ENCODE data around the gene LRMDA.
"Not testable (repeated sequence)": the region's sequence is repeated elsewhere in the genome, so short reads cannot be mapped to it uniquely, and the experiment has no call there.

Gene LRMDA

GRCh38 chr10:75508814-75509306, 77.4 kb downstream of the LRMDA start:
- no peak for DNase-seq

DNA sequence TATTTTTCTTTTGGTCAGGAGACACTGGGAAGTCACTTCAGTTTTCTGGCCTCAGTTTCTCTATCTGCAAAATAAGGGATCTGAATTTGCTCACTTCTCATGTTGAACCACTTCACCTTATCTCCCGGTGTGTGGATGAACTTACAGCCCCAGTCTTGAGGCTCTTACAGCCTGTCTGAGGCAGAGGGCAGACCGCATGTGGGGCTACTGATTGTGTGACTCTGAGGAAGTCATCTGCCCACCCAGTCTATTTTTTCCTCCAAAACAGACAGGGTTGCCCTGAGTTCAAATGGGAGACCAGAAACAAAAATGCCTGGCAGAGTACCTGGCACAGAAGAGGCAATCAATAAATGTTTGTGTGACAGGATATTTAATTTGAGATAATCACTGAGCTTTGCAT, 78.3 kb downstream of the LRMDA start:
- DNase-seq: no peak

DNA sequence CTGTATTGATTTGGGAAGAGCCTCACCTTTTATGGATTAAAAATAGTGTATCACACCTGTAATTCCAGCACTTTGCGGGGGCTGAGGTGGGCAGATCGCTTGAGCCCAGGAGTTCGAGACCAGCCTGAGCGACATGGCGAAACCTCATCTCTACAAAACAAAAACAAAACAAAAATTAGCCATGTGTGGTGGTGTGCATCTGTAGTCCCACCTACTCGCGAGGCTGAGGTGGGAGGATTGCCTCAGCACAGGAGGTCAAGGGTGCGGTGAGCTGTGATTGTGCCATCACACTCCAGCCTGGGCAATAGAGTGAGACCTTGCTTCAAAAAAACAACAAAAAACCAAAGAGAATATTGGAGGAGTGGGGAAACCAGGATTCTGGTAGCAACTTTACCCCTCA, 79.6 kb downstream of the LRMDA start:
- no peak for DNase-seq

DNA sequence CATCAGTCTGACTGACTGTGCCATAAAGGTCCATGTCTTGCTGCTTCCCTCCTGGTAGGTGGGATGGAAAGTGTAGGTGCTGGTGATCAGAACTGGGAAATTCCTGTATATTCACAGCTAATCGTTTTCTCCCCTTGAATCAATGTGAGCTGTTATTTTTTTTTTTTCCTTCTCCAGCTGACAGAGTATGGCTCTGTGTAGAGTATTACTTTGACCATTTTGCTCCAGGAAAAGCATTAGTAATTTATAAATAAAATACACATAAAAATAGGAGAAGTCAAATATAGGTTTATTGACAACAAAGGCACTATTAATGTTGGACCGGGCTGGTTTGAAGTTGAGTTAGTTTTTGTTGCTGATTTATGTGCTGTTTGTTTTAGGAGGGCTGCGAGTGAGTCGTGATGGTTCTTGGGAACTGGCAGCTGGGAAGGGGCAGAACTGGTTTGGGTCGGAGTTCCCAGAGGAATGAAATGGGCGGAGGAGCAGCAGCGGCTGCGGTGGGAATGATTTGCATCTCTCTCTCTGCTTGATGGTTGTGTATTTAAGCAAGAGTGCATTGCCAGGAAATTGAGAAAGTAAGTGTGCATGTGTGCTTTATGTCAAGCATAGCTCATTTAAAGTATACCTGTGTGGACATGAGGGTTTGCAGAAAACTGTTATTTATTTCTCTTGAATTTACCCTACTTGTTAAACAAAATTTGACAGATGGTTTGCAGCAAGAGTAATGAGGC, 80.9 kb downstream of the LRMDA start:
- no peak for DNase-seq

GRCh38 chr10:75513292-75513885, 82.0 kb downstream of the LRMDA start:
- DNase-seq: no peak

GRCh38 chr10:75514830-75515229, 83.4 kb downstream of the LRMDA start:
- no peak for DNase-seq

DNA sequence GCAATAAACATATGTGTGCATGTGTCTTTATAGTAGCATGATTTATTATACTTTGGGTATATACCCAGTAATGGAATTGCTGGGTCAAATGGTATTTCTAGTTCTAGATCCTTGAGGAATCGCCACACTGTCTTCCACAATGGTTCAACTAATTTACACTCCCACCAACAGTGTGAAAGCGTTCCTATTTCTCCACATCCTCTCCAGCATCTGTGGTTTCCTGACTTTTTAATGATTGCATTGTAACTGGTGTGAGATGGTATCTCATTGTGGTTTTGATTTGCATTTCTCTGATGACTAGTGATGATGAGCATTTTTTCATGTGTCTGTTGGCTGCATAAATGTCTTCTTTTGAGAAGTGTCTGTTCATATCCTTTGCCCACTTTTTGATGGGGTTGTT, 84.7 kb downstream of the LRMDA start:
- DNase-seq: not testable (repeated sequence)

- DNase-seq: not testable (repeated sequence)
These were observed 87.8 kb downstream of the LRMDA start for GRCh38 chr10:75519213-75519612.

GRCh38 chr10:75521194-75521829, 89.9 kb downstream of the LRMDA start:
- not testable (repeated sequence) for DNase-seq

DNA sequence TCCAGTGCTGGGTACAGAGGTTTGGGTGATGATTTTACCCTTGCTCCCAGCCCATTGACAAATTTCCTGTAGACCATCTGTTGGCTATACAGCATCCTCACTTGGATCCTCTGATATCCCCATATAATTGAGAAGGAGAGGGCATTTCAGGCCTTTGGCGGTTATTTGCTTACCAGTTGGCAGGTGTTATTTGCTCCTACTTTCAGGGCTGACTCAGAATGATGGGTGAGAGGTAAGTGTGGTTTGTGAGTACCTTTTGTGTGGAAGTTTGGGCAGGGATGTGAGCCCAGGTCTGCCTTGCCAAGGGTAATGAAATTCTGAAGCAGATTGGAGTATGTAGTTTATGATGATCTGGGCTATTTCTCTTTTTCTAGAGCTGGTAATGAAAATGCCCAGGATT, 93.6 kb downstream of the LRMDA start:
- DNase-seq: no peak

DNA sequence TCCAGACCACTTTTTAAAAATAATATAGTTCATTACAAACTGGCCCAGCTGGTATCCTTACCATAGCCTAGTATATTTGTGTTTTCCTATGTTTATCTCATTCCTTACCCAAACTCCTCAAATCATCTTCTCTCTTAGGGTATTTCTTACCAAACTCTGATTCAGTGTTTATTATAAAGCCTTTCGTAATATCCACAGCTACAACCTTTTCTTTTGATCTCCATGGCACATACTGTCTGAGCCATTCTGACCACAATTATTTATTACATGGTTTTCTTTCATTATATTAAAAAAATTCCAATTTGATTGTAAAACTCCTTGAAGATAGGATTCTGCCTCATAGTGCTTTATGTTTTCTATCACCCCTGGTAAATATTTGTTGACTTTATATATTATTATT, 94.2 kb downstream of the LRMDA start:
- no peak for DNase-seq

GRCh38 chr10:75527542-75527941, 96.1 kb downstream of the LRMDA start:
- no peak for DNase-seq

DNA sequence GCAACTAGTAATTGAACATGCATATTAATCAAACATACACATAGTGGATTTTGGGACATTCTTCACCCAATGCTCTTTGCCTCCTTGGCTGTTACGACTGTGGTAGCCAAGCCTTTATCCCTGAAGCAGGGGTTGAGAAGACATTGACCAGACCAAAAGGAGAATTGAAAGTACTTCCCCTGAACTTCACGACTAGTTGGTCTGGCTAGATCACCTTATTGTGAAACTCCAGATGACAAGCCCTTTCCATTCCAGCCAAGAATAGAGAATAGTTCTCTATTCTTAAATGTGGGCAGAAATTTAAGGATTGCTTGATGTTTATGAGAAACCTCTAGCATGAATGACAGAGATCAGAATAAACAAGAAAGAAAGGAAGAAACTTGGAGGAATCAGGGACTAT, 97.0 kb downstream of the LRMDA start:
- DNase-seq: no peak

DNA sequence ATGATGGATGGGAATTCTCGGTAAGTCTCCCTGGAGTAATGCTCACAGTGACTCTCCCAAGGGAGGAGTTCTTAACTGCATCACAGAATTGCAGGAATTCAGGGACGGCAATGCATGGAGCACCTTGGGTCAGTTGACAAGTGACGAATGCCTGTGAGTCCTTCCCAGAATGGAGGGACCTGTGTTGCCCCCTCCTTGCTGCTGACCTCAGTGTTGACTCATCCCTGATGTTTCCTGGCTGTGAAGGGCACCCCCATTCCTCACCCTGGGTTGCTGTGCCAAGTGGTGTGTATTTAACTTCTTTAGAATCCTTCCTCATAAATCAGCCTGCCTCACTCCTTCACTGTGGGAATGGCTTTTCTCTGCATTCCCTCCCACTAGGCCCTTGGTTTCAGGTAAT, 98.9 kb downstream of the LRMDA start:
- DNase-seq: no peak

DNA sequence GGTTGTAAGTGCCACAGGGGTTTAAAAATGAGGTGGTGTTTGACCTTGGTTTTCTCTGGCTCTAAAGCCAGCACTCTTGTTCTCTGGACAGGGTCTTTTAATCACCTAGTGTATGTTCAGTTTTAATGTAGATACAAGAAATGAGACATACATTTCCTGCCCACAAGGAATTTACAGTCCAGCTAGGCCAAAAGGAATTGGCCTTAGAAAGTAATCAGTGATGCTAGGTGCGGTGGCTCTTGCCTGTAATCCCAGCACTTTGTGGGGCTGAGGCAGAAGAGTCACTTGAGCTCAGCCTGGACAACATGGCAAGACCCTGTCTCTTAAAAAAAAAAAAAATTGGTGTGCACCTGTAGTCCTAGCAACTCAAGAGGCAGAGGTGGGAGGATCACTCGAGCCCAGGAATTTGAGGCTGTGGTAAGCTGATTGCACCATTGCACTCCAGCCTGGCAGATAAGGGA, 100.2 kb downstream of the LRMDA start:
- no peak for DNase-seq

DNA sequence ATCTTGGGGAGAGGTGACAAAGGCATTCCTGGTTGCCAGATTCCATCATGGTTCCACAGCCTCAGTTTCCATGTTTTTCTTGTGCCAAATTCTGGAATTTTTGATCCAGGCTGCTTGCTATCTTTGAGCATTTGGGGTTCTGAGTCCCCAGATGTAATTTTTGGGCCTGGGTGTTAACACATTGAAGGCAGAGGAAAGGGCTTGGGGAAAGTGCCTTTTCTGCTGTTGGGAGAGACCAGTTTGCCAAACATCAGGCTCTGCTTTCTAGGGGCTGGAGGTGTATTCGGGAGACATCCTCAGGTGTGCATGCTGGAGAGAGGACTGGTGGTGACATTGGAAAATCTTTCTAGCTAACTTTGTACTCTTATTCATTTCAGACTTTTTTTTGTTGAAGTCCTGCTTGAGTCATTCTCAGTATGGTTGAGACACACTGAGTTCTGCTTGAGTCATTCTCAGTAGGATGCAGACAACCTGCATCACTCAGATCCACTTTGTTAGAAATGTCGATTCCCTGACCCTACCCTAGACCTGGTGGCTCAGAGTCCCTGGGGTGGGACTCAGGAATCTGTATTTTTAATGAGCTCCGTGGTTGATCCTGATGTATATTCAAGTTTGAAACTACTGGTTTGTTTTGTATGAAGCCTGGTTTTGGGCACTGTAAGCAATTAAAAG, 101.0 kb downstream of the LRMDA start:
- DNase-seq: no peak

- no peak for DNase-seq
These were observed 106.7 kb downstream of the LRMDA start for GRCh38 chr10:75538144-75538543.

GRCh38 chr10:75538765-75539164, 107.3 kb downstream of the LRMDA start:
- DNase-seq: no peak

DNA sequence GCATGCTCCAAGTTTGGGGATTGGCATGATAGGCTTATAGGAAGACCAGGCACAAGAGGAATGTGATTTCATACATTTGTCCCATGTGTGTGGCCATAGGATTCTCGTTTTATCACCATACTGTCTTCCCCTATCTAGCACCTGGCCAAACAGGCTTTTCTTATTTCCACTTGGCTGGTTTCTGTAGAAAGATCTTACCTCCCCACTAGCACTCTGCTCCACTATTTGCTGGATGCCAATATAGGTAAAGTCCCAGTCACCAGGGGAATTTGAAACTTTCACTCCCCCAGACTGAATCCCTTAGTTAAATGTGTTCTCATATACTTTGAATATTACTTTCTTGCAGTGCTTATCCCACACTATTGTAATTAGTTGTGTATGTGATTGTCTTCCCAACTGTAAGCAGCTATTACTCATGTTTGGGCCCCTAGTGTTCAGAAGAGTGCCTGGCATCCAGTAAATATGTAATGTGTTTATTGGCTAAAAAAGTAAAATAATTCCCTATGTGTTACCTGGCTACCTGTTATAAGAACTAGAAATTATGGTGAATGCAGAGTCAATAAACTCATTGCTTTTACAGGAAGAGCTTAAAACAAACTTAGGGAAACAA, 109.0 kb downstream of the LRMDA start:
- DNase-seq: no peak

DNA sequence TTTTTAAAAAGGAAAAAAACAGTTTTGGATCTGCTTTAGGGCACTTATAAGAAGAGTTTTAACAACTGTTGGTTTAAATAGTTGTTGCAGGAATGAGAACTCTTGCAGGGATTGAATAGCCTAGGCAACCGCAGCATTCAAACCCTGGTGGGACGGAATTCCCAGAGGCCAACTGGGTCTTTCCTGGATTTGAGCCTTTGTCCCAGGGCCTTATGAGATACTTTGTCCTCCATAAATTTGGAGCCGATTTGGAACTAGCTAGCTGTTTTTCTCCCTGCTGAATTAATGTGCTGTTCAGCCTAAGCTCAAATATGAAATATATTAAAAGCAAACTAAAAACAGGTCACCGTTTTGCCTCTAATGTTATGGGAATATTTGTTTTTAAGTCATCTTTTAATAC, 109.6 kb downstream of the LRMDA start:
- DNase-seq: no peak

GRCh38 chr10:75541411-75541810, 110.0 kb downstream of the LRMDA start:
- no peak for DNase-seq

- DNase-seq: no peak
These were observed 110.7 kb downstream of the LRMDA start for GRCh38 chr10:75542084-75542483.

GRCh38 chr10:75542906-75543305, 111.5 kb downstream of the LRMDA start:
- no peak for DNase-seq
